ENCODE data around the gene ARPP21.

Gene ARPP21

DNA sequence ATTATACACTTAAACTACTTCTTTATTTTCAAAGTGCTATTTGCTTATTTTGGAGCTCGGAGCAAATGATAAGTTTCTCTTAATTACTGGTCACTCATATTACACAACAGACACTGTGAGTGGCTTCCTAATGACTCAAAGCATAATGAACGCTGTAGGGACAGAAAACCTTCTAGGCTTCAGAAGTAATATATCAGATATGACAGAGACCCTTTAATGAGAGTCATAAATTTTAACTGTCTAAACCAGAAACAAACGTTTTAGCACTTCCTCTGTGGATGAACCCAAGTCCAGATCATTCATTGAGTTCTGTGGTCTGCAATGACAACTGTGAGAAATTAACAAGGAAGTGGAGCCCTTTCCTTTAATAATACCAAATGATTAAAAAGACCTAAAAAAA lies 66.6 kb downstream of the ARPP21 start:
- no peak for TF ChIP-seq CTCF (IDR thresholded peaks at IDR 0.05; ENCODE audit: low read depth, low read length)
- DNase-seq: no peak
- no peaks in the 10 kb centered on the region for H3K9me3 ChIP-seq (ENCODE audit: severe bottlenecking)
- no peaks in the 10 kb centered on the region for H3K27me3 ChIP-seq (ENCODE audit: insufficient read depth, low read depth, severe bottlenecking)
- H3K4me3 ChIP-seq (ENCODE audit: low read depth, low read length): no peak overlapping the region
- no peaks in the 10 kb centered on the region for H3K36me3 ChIP-seq
- no peak overlapping the region for H3K27ac ChIP-seq

- DNase-seq: no peak
- no peak overlapping the region for H3K27ac ChIP-seq
- no peaks in the 10 kb centered on the region for H3K36me3 ChIP-seq
- TF ChIP-seq CTCF (IDR thresholded peaks at IDR 0.05; ENCODE audit: low read depth, low read length): no peak
- no peaks in the 10 kb centered on the region for H3K9me3 ChIP-seq (ENCODE audit: severe bottlenecking)
- H3K4me3 ChIP-seq (ENCODE audit: low read depth, low read length): no peak overlapping the region
- no peaks in the 10 kb centered on the region for H3K27me3 ChIP-seq (ENCODE audit: insufficient read depth, low read depth, severe bottlenecking)
These were observed 68.6 kb downstream of the ARPP21 start for GRCh38 chr3:35707904-35708303.

DNA sequence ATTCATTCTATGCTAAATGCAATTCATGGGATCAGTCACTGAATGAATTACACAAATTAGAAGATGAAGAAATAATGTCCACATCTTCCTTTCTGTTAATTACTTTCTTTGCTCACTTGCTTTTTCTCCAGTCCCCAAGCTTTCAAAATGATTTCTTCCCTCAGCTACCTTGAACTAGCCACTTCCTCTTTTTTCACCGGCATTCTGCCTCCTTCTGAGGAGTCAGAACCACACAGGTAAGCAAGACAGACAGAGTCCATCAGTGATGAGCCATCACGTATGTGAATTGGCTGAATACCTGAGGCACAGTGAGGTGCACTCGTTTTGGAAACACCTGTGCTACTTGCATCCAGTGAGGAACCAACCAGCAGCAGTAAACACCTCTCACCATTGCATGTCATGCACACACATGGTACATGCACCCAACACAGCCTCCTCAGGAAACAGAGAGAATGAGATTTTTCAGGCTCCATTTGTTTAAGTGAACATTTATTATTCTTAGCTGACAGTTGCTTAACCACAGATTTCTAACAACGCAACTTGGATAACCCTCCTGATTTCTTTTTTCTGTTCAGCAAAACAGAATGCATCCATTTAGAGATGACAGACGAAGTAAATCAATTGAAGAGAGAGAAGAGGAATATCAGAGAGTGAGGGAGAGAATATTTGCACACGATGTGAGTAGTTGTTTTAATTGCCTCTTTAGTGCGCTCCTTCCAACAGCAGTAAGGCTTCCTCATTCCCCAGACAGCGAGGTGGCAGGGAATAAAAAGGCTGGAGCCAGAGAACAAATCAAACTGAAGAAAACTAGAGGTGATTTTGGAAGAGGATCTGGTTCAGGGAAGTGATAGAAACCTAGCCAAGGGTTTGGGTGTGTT lies 69.3 kb downstream of the ARPP21 start:
- Histone ChIP-seq H3K27me3 (ENCODE audit: insufficient read depth, low read depth, severe bottlenecking) (no peaks in the 10 kb centered on the region), H3K36me3 (no peaks in the 10 kb centered on the region), H3K9me3 (ENCODE audit: severe bottlenecking) (no peaks in the 10 kb centered on the region), H3K27ac (no peak overlapping the region), H3K4me3 (ENCODE audit: low read depth, low read length) (no peak overlapping the region)
- no peak for TF ChIP-seq CTCF (IDR thresholded peaks at IDR 0.05; ENCODE audit: low read depth, low read length)
- no peak for DNase-seq

DNA sequence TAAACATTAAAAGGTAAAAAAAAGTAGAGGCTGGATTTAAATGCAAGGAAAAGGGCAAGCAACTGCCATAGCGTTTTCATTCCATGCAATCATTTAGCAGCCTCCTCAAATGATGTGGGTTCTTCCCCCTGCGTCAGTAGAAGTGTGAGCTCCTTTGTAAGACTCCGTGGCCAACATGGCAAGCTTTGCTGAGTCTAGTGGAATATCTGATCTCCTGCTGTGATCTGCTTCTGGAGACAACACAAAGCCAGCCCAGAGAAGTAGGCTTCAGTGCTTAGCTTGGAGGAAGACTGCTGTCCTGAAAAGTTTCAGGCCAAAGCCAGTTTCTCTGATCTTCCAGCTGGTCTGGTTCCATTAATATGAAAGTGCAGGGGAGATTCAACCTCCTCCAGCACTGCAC lies 70.4 kb downstream of the ARPP21 start:
- no peaks in the 10 kb centered on the region for H3K27me3 ChIP-seq (ENCODE audit: insufficient read depth, low read depth, severe bottlenecking)
- H3K27ac ChIP-seq: no peak overlapping the region
- H3K9me3 ChIP-seq (ENCODE audit: severe bottlenecking): no peaks in the 10 kb centered on the region
- no peak overlapping the region for H3K4me3 ChIP-seq (ENCODE audit: low read depth, low read length)
- no peaks in the 10 kb centered on the region for H3K36me3 ChIP-seq
- DNase-seq: no peak
- no peak for TF ChIP-seq CTCF (IDR thresholded peaks at IDR 0.05; ENCODE audit: low read depth, low read length)

GRCh38 chr3:35710554-35710953 lies 71.2 kb downstream of the ARPP21 start:
- H3K4me3 ChIP-seq (ENCODE audit: low read depth, low read length): no peak overlapping the region
- H3K27me3 ChIP-seq (ENCODE audit: insufficient read depth, low read depth, severe bottlenecking): no peaks in the 10 kb centered on the region
- DNase-seq: no peak
- H3K9me3 ChIP-seq (ENCODE audit: severe bottlenecking): no peaks in the 10 kb centered on the region
- no peak overlapping the region for H3K27ac ChIP-seq
- no peaks in the 10 kb centered on the region for H3K36me3 ChIP-seq
- TF ChIP-seq CTCF (IDR thresholded peaks at IDR 0.05; ENCODE audit: low read depth, low read length): no peak

DNA sequence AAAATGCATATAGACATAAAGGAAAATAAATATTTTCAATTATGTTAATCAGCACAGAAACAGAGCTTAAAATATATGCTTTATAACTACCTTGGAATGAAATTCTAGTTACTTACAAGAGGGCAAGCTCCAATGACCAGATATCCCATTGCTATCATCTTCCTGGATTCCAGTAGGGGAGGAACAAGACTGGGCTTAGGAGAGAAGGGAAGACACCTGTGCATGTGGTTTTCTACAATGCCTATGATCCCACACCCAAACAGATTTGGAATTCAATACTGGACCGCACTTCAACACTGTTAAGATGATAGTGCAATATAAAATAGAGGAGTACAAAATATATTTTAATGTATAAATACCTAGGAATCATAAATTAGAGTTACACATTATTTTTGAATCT lies 79.6 kb downstream of the ARPP21 start:
- no peaks in the 10 kb centered on the region for H3K36me3 ChIP-seq
- H3K9me3 ChIP-seq (ENCODE audit: severe bottlenecking): no peaks in the 10 kb centered on the region
- no peak for TF ChIP-seq CTCF (IDR thresholded peaks at IDR 0.05; ENCODE audit: low read depth, low read length)
- H3K4me3 ChIP-seq (ENCODE audit: low read depth, low read length): no peak overlapping the region
- H3K27me3 ChIP-seq (ENCODE audit: insufficient read depth, low read depth, severe bottlenecking): no peaks in the 10 kb centered on the region
- no peak overlapping the region for H3K27ac ChIP-seq
- no peak for DNase-seq

Measured in WERI-Rb-1 (cell line).